ENCODE results near the gene STK32C. TPM values are rescaled to one million over a fixed set of nuclear protein-coding genes. Genes with fewer than 3 reads are reported as not detected.

The STK32C gene
- total RNA-seq, 1 experiment from 2014 or later = 13.5 TPM

DNA sequence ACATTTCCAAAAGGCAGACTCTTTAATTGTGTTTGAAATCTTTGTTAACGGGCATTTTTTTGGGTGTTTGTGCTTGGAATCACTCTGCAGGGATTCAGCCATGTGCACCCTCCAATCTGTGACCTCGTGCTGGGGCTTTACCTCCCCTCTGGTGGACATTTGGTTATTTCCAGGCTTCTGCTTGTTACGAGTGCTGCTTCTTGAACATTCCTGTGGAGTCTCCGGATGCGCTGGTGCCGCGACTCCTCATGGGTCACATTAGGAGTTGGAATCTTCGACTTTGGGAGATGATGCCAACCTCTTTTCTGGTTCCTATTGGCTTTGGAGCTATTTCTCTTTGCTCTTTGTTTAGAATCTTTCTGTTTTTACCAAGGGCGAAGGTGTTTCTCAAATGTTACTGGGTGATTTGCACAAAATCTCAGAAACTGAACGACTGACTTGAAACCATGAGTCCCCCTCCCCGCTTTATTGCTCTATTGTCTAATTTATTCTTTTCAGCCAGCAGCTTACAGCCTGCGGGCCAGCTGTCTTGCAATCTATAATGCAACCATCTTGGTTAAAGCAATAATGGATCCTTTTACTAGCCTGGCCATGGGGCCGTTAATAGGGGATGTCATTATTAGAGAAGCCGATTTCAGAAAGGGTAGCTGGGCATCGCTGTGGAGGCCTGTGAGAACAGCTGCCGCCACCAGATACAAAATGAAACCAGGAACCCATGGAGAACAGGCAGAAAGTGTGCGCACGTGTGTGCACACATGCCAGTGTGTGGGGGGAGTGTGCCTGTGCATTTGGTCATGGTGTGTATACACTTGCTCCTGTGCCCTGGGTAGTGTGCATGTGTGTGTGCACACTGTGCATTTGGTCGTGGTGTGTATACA, 130.9 kb downstream of the STK32C start:
- no peak for DNase-seq
- H3K36me3 Mint-ChIP-seq (ENCODE audit: insufficient read depth, unreplicated experiment) = no peaks in the 10 kb centered on the region
- H3K27me3 Mint-ChIP-seq (ENCODE audit: unreplicated experiment) = peaks cover 93% of the 10 kb centered on the region
- H3K4me1 Mint-ChIP-seq (ENCODE audit: low read depth, unreplicated experiment) = no peaks in the 10 kb centered on the region
- intact Hi-C loops (cut with micrococcal nuclease; ENCODE audit: unreplicated experiment) = no loop called here
- TF ChIP-seq, protein P1, sequence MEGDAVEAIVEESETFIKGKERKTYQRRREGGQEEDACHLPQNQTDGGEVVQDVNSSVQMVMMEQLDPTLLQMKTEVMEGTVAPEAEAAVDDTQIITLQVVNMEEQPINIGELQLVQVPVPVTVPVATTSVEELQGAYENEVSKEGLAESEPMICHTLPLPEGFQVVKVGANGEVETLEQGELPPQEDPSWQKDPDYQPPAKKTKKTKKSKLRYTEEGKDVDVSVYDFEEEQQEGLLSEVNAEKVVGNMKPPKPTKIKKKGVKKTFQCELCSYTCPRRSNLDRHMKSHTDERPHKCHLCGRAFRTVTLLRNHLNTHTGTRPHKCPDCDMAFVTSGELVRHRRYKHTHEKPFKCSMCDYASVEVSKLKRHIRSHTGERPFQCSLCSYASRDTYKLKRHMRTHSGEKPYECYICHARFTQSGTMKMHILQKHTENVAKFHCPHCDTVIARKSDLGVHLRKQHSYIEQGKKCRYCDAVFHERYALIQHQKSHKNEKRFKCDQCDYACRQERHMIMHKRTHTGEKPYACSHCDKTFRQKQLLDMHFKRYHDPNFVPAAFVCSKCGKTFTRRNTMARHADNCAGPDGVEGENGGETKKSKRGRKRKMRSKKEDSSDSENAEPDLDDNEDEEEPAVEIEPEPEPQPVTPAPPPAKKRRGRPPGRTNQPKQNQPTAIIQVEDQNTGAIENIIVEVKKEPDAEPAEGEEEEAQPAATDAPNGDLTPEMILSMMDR (IDR thresholded peaks at IDR 0.05; ENCODE audit: unreplicated experiment) = no peak
- no peak overlapping the region for H3K4me3 Mint-ChIP-seq (ENCODE audit: low read depth, unreplicated experiment)
- no TSS peak for BruUV-seq (replicated peaks)
- no peak overlapping the region for H3K27ac Mint-ChIP-seq (ENCODE audit: unreplicated experiment)
- CTCF ChIA-PET = no interaction called here
- H3K9me3 Mint-ChIP-seq (ENCODE audit: low read depth, unreplicated experiment) = no peaks in the 10 kb centered on the region

DNA sequence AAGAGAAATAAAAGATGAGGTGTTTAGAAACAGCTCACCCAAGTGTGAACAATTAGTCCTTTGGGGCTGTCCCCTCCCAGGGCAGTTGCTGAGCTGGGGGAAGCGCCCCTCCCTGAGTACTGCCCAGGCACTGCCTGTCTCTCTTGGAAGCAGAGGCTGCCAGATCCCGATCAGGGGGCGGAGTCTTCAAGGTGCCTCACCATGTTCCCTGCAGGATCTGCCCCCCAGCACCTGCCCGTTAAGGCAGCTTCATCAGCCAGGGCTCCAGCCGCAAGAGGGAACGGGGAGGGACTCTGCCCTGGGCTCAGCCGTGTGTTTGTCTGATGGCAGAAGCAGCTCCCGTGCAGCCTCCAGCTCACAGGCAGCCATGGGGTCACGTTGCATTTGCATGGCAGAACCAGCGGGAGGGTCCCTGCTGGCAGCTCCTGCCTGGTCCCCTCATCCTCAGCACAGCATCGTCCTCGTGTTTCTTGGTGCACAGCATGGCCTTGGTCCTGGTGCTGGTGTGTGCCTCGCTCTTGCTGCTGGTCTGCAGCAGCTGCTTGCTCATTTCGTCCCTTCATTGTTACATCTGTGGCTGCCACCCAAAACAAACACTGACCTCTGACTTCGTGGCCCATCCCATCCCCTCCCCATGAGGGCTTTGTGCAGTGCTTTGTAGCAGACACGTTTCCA, 131.7 kb downstream of the STK32C start:
- Mint-ChIP-seq H3K4me1 (ENCODE audit: low read depth, unreplicated experiment) (no peaks in the 10 kb centered on the region), H3K27ac (ENCODE audit: unreplicated experiment) (no peak overlapping the region), H3K4me3 (ENCODE audit: low read depth, unreplicated experiment) (no peak overlapping the region), H3K36me3 (ENCODE audit: insufficient read depth, unreplicated experiment) (no peaks in the 10 kb centered on the region), H3K9me3 (ENCODE audit: low read depth, unreplicated experiment) (no peaks in the 10 kb centered on the region), H3K27me3 (ENCODE audit: unreplicated experiment) (peaks cover 96% of the 10 kb centered on the region)
- no TSS peak for BruUV-seq (replicated peaks)
- TF ChIP-seq, protein P1 (IDR thresholded peaks at IDR 0.05; ENCODE audit: unreplicated experiment) = no peak
- no peak for DNase-seq
- intact Hi-C loops (cut with micrococcal nuclease; ENCODE audit: unreplicated experiment) = no loop called here
- CTCF ChIA-PET = no interaction called here

DNA sequence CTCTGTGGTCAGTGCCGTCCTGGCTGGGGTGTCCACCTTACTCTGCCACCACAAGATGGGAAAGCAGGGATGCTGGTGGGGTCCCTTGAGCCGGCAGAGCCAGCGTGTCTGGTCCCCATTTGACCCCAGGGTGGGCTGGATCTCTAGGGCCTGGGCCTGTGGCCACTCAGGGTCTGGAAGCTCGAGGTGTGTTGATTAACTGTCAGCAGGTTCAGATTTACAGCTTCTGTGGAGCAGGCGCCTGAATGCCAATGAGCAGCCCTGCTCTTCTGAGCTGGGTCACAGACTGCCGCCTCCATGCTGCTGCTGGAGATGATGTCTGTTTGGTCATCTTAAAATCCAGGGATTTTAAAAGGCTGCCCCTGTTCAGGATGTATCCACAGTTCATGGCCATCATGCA, 132.3 kb downstream of the STK32C start:
- Mint-ChIP-seq H3K9me3 (ENCODE audit: low read depth, unreplicated experiment) (no peaks in the 10 kb centered on the region), H3K4me1 (ENCODE audit: low read depth, unreplicated experiment) (no peaks in the 10 kb centered on the region), H3K27ac (ENCODE audit: unreplicated experiment) (no peak overlapping the region), H3K4me3 (ENCODE audit: low read depth, unreplicated experiment) (no peak overlapping the region), H3K36me3 (ENCODE audit: insufficient read depth, unreplicated experiment) (no peaks in the 10 kb centered on the region), H3K27me3 (ENCODE audit: unreplicated experiment) (peaks cover 96% of the 10 kb centered on the region)
- TF ChIP-seq, protein P1 (IDR thresholded peaks at IDR 0.05; ENCODE audit: unreplicated experiment) = no peak
- no peak for DNase-seq
- CTCF ChIA-PET = no interaction called here
- intact Hi-C loops (cut with micrococcal nuclease; ENCODE audit: unreplicated experiment) = no loop called here
- no TSS peak for BruUV-seq (replicated peaks)

DNA sequence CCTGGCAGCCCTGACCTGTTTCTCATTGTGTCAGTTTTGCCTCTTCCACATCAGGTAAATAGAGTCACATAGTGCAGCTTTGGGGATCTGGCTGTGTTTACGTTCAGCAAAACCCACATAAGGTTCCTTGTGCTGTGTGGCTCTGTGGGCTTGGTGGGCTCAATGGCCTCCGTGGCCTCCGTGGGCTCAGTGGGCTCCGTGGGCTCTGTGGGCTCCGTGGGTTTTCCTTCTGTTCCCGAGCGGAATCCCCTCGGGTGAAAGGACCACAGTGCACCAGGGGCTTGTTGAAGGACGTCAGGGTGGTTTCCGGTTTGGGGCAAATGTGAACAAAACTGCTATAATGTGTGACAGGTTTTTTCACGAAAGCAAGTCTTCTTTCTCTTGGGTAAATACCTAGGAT, 133.5 kb downstream of the STK32C start:
- no peaks in the 10 kb centered on the region for H3K4me1 Mint-ChIP-seq (ENCODE audit: low read depth, unreplicated experiment)
- no peaks in the 10 kb centered on the region for H3K36me3 Mint-ChIP-seq (ENCODE audit: insufficient read depth, unreplicated experiment)
- intact Hi-C loops (cut with micrococcal nuclease; ENCODE audit: unreplicated experiment) = no loop called here
- no peak overlapping the region for H3K27ac Mint-ChIP-seq (ENCODE audit: unreplicated experiment)
- TF ChIP-seq, protein P1 (IDR thresholded peaks at IDR 0.05; ENCODE audit: unreplicated experiment) = no peak
- DNase-seq = no peak
- H3K9me3 Mint-ChIP-seq (ENCODE audit: low read depth, unreplicated experiment) = no peaks in the 10 kb centered on the region
- no peak overlapping the region for H3K4me3 Mint-ChIP-seq (ENCODE audit: low read depth, unreplicated experiment)
- no TSS peak for BruUV-seq (replicated peaks)
- peaks cover 91% of the 10 kb centered on the region for H3K27me3 Mint-ChIP-seq (ENCODE audit: unreplicated experiment)
- CTCF ChIA-PET = no interaction called here
